ENCODE data around the gene ADAMTSL3. TPM values are rescaled to one million over a fixed set of nuclear protein-coding genes. Genes with fewer than 3 reads are reported as not detected.
"Not testable (repeated sequence)": the region's sequence is repeated elsewhere in the genome, so short reads cannot be mapped to it uniquely, and the experiment has no call there.

Gene ADAMTSL3
- polyA plus RNA-seq, 1 of the 3 experiments (the other 2 are of a cell fraction), result 0.02 TPM

DNA sequence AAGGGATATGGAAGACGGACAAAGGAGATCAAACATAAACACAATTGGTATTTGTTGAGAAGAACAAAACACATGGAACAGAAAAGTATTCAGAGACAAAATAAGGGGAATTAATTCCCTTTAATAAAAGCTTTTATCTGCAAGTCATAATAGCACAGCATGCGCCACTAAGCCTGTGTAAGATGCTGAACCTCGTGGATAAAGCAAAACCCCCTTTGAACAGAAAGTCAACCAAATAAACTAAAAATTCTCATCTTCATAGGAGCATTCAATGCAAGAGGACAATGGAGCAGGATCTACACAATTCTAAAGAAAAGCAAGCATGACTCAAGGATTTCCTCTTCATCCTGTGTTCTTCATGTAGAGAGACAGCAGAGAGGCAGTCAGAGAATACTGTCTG lies 307.4 kb downstream of the ADAMTSL3 start:
- DNase-seq, result no peak
- CTCF ChIA-PET, result no interaction called here
- Histone ChIP-seq H3K9ac (no peak overlapping the region), H3K4me2 (no peak overlapping the region), H3K4me3 (ENCODE audit: low read depth in 2 of 2, low read length in 1 of 2) (no peak overlapping the region), H3K36me3 (replicated peaks in 1 of 2; ENCODE audit: control insufficient read depth in 1 of 2, insufficient read depth in 2 of 2, low read length in 1 of 2) (no peaks in the 10 kb centered on the region), H3K27ac (ENCODE audit: low read depth in 2 of 2, low read length in 1 of 2) (no peak overlapping the region), H3K27me3 (ENCODE audit: insufficient read depth) (no peaks in the 10 kb centered on the region), H3F3A (replicated peaks; ENCODE audit: insufficient read depth) (no peaks in the 10 kb centered on the region), H3K9me2 (no peaks in the 10 kb centered on the region), H3K9me3 (no peaks in the 10 kb centered on the region), H3K79me2 (ENCODE audit: insufficient read depth) (no peaks in the 10 kb centered on the region), H2AFZ (ENCODE audit: low read depth) (no peak overlapping the region), H4K20me1 (ENCODE audit: insufficient read depth) (no peaks in the 10 kb centered on the region), H3K4me1 (ENCODE audit: control insufficient read depth in 1 of 2, insufficient read depth in 2 of 2, low read depth in 1 of 2, low read length in 1 of 2) (no peaks in the 10 kb centered on the region)
- WGBS (ENCODE audit: low lambda C conversion rate), result 5% methylated on average over 3 of the region's 3 CpGs
- TF ChIP-seq MXI1 (IDR thresholded peaks at IDR 0.05; ENCODE audit: low read depth, low read length), result no peak
- no peak for TF ChIP-seq MEF2A (IDR thresholded peaks at IDR 0.05; ENCODE audit: borderline replicate concordance, low read depth)
- TF ChIP-seq TCF12 (IDR thresholded peaks at IDR 0.05), result no peak
- no peak for TF ChIP-seq ZBTB33 (IDR thresholded peaks at IDR 0.05; ENCODE audit: borderline replicate concordance, low read depth)
- no peak for TF ChIP-seq EZH2phosphoT487 (IDR thresholded peaks at IDR 0.05; ENCODE audit: borderline replicate concordance, low read depth)
- no peak for TF ChIP-seq NFIC (IDR thresholded peaks at IDR 0.05; ENCODE audit: borderline replicate concordance)
- TF ChIP-seq RAD21 (IDR thresholded peaks at IDR 0.05; ENCODE audit: low read length), result no peak
- TF ChIP-seq RCOR1 (IDR thresholded peaks at IDR 0.05; ENCODE audit: low read length), result no peak
- no peak for TF ChIP-seq RFX5 (IDR thresholded peaks at IDR 0.05; ENCODE audit: low read length)
- TF ChIP-seq GATA2 (CRISPR knock-in tag; IDR thresholded peaks at IDR 0.05), result no peak
- no peak for TF ChIP-seq USF2 (IDR thresholded peaks at IDR 0.05; ENCODE audit: borderline replicate concordance, low read depth, low read length)
- TF ChIP-seq POLR2AphosphoS5 (IDR thresholded peaks at IDR 0.05; ENCODE audit: low read depth, low read length), result no peak
- TF ChIP-seq SMC3 (IDR thresholded peaks at IDR 0.05; ENCODE audit: low read depth, low read length), result no peak
- TF ChIP-seq, protein P1, sequence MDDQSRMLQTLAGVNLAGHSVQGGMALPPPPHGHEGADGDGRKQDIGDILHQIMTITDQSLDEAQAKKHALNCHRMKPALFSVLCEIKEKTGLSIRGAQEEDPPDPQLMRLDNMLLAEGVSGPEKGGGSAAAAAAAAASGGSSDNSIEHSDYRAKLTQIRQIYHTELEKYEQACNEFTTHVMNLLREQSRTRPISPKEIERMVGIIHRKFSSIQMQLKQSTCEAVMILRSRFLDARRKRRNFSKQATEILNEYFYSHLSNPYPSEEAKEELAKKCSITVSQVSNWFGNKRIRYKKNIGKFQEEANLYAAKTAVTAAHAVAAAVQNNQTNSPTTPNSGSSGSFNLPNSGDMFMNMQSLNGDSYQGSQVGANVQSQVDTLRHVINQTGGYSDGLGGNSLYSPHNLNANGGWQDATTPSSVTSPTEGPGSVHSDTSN (IDR thresholded peaks at IDR 0.05), result no peak
- TF ChIP-seq CHD2 (IDR thresholded peaks at IDR 0.05; ENCODE audit: low read length, partially characterized antibody), result no peak
- no peak for TF ChIP-seq EP300 (IDR thresholded peaks at IDR 0.05; ENCODE audit: borderline replicate concordance in 1 of 2, low read depth in 1 of 2, low read length in 1 of 2)
- TF ChIP-seq FOSL2 (IDR thresholded peaks at IDR 0.05; ENCODE audit: borderline replicate concordance, low read depth), result no peak
- no peak for TF ChIP-seq JUND (IDR thresholded peaks at IDR 0.05)
- TF ChIP-seq, protein P2, sequence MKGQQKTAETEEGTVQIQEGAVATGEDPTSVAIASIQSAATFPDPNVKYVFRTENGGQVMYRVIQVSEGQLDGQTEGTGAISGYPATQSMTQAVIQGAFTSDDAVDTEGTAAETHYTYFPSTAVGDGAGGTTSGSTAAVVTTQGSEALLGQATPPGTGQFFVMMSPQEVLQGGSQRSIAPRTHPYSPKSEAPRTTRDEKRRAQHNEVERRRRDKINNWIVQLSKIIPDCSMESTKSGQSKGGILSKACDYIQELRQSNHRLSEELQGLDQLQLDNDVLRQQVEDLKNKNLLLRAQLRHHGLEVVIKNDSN (IDR thresholded peaks at IDR 0.05; ENCODE audit: borderline replicate concordance, low read depth), result no peak
- TF ChIP-seq ELF1 (IDR thresholded peaks at IDR 0.05), result no peak
- POLR2A ChIA-PET, result no interaction called here

DNA sequence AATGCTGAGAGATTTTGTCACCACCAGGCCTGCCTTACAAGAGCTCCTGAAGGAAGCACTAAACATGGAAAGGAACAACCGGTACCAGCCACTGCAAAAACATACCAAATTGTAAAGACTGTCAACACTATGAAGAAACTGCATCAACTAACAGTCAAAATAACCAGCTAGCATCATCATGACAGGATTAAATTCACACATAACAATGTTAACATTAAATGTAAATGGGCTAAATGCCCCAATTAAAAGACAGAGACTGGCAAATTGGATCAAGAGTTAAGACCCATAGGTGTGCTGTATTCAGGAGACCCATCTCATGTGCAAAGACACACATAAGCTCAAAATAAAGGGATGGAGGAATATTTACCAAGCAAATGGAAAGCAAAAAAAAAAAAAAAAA lies 311.0 kb downstream of the ADAMTSL3 start:
- H3K4me3 ChIP-seq (ENCODE audit: low read depth in 2 of 2, low read length in 1 of 2); H3K9me3 ChIP-seq; H3K9ac ChIP-seq; H4K20me1 ChIP-seq (ENCODE audit: insufficient read depth); H3K4me1 ChIP-seq (ENCODE audit: control insufficient read depth in 1 of 2, insufficient read depth in 2 of 2, low read depth in 1 of 2, low read length in 1 of 2); H3K27ac ChIP-seq (ENCODE audit: low read depth in 2 of 2, low read length in 1 of 2); CTCF ChIA-PET; H3K36me3 ChIP-seq (replicated peaks in 1 of 2; ENCODE audit: control insufficient read depth in 1 of 2, insufficient read depth in 2 of 2, low read length in 1 of 2); DNase-seq; H3K4me2 ChIP-seq; H3K9me2 ChIP-seq; H3F3A ChIP-seq (replicated peaks; ENCODE audit: insufficient read depth); POLR2A ChIA-PET; H2AFZ ChIP-seq (ENCODE audit: low read depth); H3K27me3 ChIP-seq (ENCODE audit: insufficient read depth); H3K79me2 ChIP-seq (ENCODE audit: insufficient read depth): not testable (repeated sequence)
- WGBS (ENCODE audit: low lambda C conversion rate), result 0% methylated on average over 1 of the region's 1 CpG

Data from SK-N-SH (cell line).